ENCODE data around the gene EIPR1.
"Not testable (repeated sequence)": the region's sequence is repeated elsewhere in the genome, so short reads cannot be mapped to it uniquely, and the experiment has no call there.

Gene EIPR1

GRCh38 chr2:3207091-3207491 lies 170.5 kb downstream of the EIPR1 start:
- DNase-seq: no peak

GRCh38 chr2:3205845-3206244 lies 171.8 kb downstream of the EIPR1 start:
- DNase-seq: no peak

GRCh38 chr2:3204031-3204821 lies 173.4 kb downstream of the EIPR1 start:
- no peak for DNase-seq

- no peak for DNase-seq
Observed at GRCh38 chr2:3203497-3204019, 174.1 kb downstream of the EIPR1 start.

GRCh38 chr2:3202926-3203325 lies 174.7 kb downstream of the EIPR1 start:
- DNase-seq: no peak

GRCh38 chr2:3201281-3201680 lies 176.3 kb downstream of the EIPR1 start:
- DNase-seq: no peak

GRCh38 chr2:3200420-3200939 lies 177.1 kb downstream of the EIPR1 start:
- DNase-seq: no peak

GRCh38 chr2:3199627-3200345 lies 177.8 kb downstream of the EIPR1 start:
- DNase-seq: no peak

GRCh38 chr2:3198671-3199192 lies 178.9 kb downstream of the EIPR1 start:
- not testable (repeated sequence) for DNase-seq

- DNase-seq: no peak
Observed at GRCh38 chr2:3198119-3198518, 179.5 kb downstream of the EIPR1 start.

GRCh38 chr2:3197308-3197707 lies 180.3 kb downstream of the EIPR1 start:
- no peak for DNase-seq

GRCh38 chr2:3196716-3197115 lies 180.9 kb downstream of the EIPR1 start:
- no peak for DNase-seq

- DNase-seq: no peak
Observed at GRCh38 chr2:3195641-3196476, 181.8 kb downstream of the EIPR1 start.

GRCh38 chr2:3194828-3195227 lies 182.8 kb downstream of the EIPR1 start:
- DNase-seq: no peak

- DNase-seq: no peak
Observed at GRCh38 chr2:3193443-3194330, 183.9 kb downstream of the EIPR1 start.

- DNase-seq: peak in 1 of 2 experiments; percentile 8
Observed at GRCh38 chr2:3192920-3193319, 184.7 kb downstream of the EIPR1 start.

GRCh38 chr2:3192281-3192818 lies 185.3 kb downstream of the EIPR1 start:
- DNase-seq: no peak

- no peak for DNase-seq
Observed at GRCh38 chr2:3189961-3190360, 187.7 kb downstream of the EIPR1 start.

- no peak for DNase-seq
Observed at GRCh38 chr2:3189076-3189591, 188.5 kb downstream of the EIPR1 start.

GRCh38 chr2:3188405-3188946 lies 189.1 kb downstream of the EIPR1 start:
- no peak for DNase-seq

- no peak for DNase-seq
Observed at GRCh38 chr2:3187467-3187866, 190.2 kb downstream of the EIPR1 start.

All from cerebellar nuclear complex (tissue), 1 donor.